ENCODE results near the gene AREL1. TPM values are rescaled to one million over a fixed set of nuclear protein-coding genes. Genes with fewer than 3 reads are reported as not detected.

AREL1 gene
- total and polyA plus RNA-seq, 2 donors from 2014 or later, result 13.5 to 42.3 TPM

GRCh38 chr14:74705613-74706500, 7.0 kb downstream of the AREL1 start:
- Histone ChIP-seq H3K4me1 (ENCODE audit: control insufficient read depth in 2 of 3, insufficient read depth in 2 of 3, low read depth in 1 of 3, low read length in 3 of 3) (peaks cover 0 to 12% (median 8%) of the 10 kb centered on the region in 3 donors), H3K36me3 (ENCODE audit: control insufficient read depth in 2 of 3, insufficient read depth in 3 of 3, low read length in 3 of 3) (no peaks in the 10 kb centered on the region), H3K4me3 (ENCODE audit: low read length in 3 of 3) (no peak overlapping the region), H3K27me3 (ENCODE audit: control insufficient read depth, insufficient read depth, low read length) (no peaks in the 10 kb centered on the region), H3K27ac (ENCODE audit: low read depth in 2 of 2, low read length in 2 of 2) (no peak overlapping the region), H3K9me3 (ENCODE audit: control insufficient read depth in 2 of 3, insufficient read depth in 1 of 3, low read length in 3 of 3) (no peaks in the 10 kb centered on the region), H3K9ac (ENCODE audit: low read length in 3 of 3) (no peak overlapping the region)
- intact Hi-C loops (cut with DNase I), result no loop called here
- DNase-seq (peak in 3 of 5 donors; percentile 10 to 45 (median 12)), FAIRE-seq (peak; percentile 93)
- TF ChIP-seq, protein P1, sequence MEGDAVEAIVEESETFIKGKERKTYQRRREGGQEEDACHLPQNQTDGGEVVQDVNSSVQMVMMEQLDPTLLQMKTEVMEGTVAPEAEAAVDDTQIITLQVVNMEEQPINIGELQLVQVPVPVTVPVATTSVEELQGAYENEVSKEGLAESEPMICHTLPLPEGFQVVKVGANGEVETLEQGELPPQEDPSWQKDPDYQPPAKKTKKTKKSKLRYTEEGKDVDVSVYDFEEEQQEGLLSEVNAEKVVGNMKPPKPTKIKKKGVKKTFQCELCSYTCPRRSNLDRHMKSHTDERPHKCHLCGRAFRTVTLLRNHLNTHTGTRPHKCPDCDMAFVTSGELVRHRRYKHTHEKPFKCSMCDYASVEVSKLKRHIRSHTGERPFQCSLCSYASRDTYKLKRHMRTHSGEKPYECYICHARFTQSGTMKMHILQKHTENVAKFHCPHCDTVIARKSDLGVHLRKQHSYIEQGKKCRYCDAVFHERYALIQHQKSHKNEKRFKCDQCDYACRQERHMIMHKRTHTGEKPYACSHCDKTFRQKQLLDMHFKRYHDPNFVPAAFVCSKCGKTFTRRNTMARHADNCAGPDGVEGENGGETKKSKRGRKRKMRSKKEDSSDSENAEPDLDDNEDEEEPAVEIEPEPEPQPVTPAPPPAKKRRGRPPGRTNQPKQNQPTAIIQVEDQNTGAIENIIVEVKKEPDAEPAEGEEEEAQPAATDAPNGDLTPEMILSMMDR (IDR thresholded peaks at IDR 0.05; ENCODE audit: borderline replicate concordance, extremely low read depth, insufficient read depth), result no peak

GRCh38 chr14:74704656-74705055, 8.2 kb downstream of the AREL1 start:
- DNase-seq, result no peak
- Histone ChIP-seq H3K9me3 (ENCODE audit: control insufficient read depth in 2 of 3, insufficient read depth in 1 of 3, low read length in 3 of 3) (no peaks in the 10 kb centered on the region), H3K27me3 (ENCODE audit: control insufficient read depth, insufficient read depth, low read length) (no peaks in the 10 kb centered on the region), H3K4me1 (ENCODE audit: control insufficient read depth in 2 of 3, insufficient read depth in 2 of 3, low read depth in 1 of 3, low read length in 3 of 3) (peaks cover 0 to 12% (median 8%) of the 10 kb centered on the region in 3 donors), H3K27ac (ENCODE audit: low read depth in 2 of 2, low read length in 2 of 2) (no peak overlapping the region), H3K36me3 (ENCODE audit: control insufficient read depth in 2 of 3, insufficient read depth in 3 of 3, low read length in 3 of 3) (no peaks in the 10 kb centered on the region), H3K4me3 (ENCODE audit: low read length in 3 of 3) (no peak overlapping the region), H3K9ac (ENCODE audit: low read length in 3 of 3) (no peak overlapping the region)
- intact Hi-C loops (cut with DNase I), result no loop called here
- FAIRE-seq, result no peak
- TF ChIP-seq, protein P1 (IDR thresholded peaks at IDR 0.05; ENCODE audit: borderline replicate concordance, extremely low read depth, insufficient read depth), result no peak

DNA sequence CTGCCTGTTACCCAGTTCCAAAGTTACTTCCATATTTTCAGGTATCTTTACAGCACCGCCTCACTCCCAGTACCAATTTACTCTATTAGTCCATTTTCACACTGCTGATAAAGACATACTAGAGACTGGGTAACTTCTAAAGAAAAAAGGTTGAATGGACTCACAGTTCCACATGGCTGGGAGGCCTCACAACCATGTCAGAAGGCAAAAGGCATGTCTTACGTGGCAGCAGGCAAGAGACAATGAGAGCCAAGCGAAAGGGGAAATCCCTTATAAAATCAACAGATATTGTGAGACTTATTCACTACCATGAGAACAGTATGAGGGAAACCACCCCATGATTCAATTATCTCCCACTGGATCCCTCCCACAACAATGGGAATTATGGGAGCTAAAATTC, 9.8 kb downstream of the AREL1 start:
- Histone ChIP-seq H3K27ac (ENCODE audit: low read depth in 2 of 2, low read length in 2 of 2) (no peak overlapping the region), H3K4me1 (ENCODE audit: control insufficient read depth in 2 of 3, insufficient read depth in 2 of 3, low read depth in 1 of 3, low read length in 3 of 3) (peaks cover 0 to 9% (median 8%) of the 10 kb centered on the region in 3 donors), H3K27me3 (ENCODE audit: control insufficient read depth, insufficient read depth, low read length) (no peaks in the 10 kb centered on the region), H3K9ac (ENCODE audit: low read length in 3 of 3) (no peak overlapping the region), H3K9me3 (ENCODE audit: control insufficient read depth in 2 of 3, insufficient read depth in 1 of 3, low read length in 3 of 3) (no peaks in the 10 kb centered on the region), H3K4me3 (ENCODE audit: low read length in 3 of 3) (no peak overlapping the region), H3K36me3 (ENCODE audit: control insufficient read depth in 2 of 3, insufficient read depth in 3 of 3, low read length in 3 of 3) (no peaks in the 10 kb centered on the region)
- no peak for DNase-seq
- TF ChIP-seq, protein P1 (IDR thresholded peaks at IDR 0.05; ENCODE audit: borderline replicate concordance, extremely low read depth, insufficient read depth), result no peak
- intact Hi-C loops (cut with DNase I), result no loop called here
- no peak for FAIRE-seq
